ENCODE results near the gene CRACR2A.

- TF ChIP-seq POLR2A (IDR thresholded peaks at IDR 0.05; ENCODE audit: low read depth, low read length) (no peak), POLR2AphosphoS5 (IDR thresholded peaks at IDR 0.05; ENCODE audit: low read depth, low read length) (no peak), TAF1 (IDR thresholded peaks at IDR 0.05; ENCODE audit: low read depth, low read length) (no peak), SPI1 (IDR thresholded peaks at IDR 0.05; ENCODE audit: low read depth, low read length) (no peak), POU2F2 (IDR thresholded peaks at IDR 0.05; ENCODE audit: low read depth, low read length) (no peak), PAX5 (IDR thresholded peaks at IDR 0.05; ENCODE audit: insufficient read depth, low read length, severe bottlenecking) (no peak)
These were observed 8.5 kb downstream of the CRACR2A start for GRCh38 chr12:3744229-3744901.
